ENCODE measurements around the gene C18orf54.
"Not testable (repeated sequence)": the region's sequence is repeated elsewhere in the genome, so short reads cannot be mapped to it uniquely, and the experiment has no call there.

Gene C18orf54

GRCh38 chr18:54357660-54358494 is at the start of gene C18orf54, which contains the start of gene STARD6:
Gene C18orf54 (plus strand): TSS chr18:54357906. CDS start chr18:54360573, 2,667 bp downstream.
Gene STARD6 (minus strand): TSS chr18:54357858. CDS start chr18:54354573, 3,285 bp downstream.
- peak; percentile 61 to 86 (median 70) for DNase-seq

DNA sequence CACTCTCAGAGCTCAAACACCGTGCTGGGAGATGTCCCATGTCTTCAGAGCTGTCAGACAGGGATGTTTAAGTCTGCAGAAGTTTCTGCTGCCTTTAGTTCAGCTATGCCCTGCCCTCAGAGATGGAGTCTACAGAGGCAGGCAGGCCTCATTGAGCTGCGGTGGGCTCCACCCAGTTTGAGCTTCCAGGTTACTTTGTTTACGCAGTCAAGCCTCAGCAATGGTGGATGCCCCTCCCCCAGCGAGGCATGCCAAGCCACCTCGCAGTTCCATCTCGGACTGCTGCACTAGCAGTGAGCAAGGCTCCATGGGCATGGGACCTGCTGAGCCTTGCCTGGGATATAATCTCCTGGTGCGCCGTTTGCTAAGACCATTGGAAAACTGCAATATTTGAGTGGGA is 48.1 kb upstream of the C18orf54 start:
- not testable (repeated sequence) for DNase-seq

GRCh38 chr18:54316071-54316820 is 41.5 kb upstream of the C18orf54 start:
- DNase-seq: no peak

DNA sequence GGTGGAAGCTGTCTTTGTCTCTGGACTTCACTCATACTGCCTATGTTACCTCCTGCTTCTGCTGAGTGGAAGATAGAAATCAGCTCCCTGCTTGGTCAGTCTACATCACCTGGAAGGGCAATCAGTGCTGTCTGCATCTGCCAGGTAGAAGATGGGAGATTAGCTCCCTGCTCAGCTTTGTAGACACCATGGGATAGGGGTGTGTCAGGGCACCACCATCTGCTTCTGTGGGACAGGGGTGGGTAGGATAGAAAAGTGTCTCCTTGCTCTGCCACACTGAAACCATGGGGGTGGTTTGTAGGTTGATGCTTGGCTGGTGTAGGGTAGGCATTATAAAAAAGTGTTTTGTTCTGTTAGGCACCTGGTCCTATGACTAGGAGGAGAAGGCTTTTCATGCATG is 34.1 kb upstream of the C18orf54 start:
- no peak for DNase-seq

DNA sequence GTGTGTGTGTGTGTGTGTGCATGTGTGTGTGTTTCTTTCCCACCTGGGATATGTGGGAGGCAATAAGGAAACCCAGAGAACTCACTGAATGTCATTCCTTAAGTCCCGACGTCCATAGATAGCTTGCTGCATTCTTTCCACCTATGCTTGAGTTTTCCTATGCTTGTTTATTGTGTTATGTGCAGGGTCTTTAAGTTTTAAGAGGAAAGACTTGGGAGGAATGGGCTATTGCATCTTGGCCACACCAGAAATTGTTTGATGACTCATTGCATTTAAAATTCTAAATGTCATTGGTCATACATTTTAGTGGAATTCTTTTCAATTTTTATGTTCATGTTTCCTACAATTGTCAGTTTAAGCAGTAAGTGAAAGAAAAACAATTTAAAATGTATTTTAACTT is 33.7 kb upstream of the C18orf54 start:
- no peak for DNase-seq

DNA sequence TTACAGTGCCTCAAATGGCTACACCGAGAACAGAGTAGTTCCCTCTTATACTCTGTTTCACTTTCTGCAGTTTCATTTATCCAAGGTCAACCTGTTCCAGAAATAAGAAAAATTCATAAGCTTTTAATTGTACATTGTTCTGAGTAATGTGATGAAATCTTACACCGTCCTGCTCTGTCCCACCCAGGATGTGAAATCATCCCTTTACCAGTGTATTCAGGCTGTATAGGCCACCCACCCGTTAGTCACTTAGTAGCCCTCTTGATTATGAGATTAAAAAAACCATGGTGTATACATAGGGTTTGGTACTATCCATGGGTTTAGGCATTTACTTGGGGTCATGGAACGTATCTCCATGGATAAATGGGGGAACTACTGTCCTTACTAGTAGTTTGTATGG is 29.9 kb upstream of the C18orf54 start:
- DNase-seq: no peak

DNA sequence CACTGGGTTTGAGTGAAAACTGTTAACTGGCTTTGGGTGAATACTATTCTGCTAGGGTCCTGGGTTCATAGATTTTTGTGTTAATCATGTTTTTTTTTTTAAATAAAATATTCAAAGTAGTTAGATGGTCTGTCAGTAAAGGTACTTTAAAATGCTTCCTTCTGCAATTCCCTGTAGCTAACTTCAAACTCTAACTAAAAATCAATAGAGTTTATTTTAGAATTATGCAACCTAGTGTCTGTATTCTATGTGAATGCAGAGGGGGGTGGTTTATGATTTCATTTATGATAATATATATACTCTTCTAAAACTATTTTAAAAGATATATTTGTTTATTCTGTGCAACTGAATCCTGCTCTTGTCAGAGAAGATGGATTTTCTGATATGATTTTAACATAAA is 27.9 kb upstream of the C18orf54 start:
- DNase-seq: no peak

GRCh38 chr18:54330768-54331548 is 26.7 kb upstream of the C18orf54 start:
- no peak for DNase-seq

GRCh38 chr18:54335638-54336173 is 22.0 kb upstream of the C18orf54 start:
- DNase-seq: no peak

GRCh38 chr18:54338230-54338629 is 19.5 kb upstream of the C18orf54 start:
- DNase-seq: no peak

DNA sequence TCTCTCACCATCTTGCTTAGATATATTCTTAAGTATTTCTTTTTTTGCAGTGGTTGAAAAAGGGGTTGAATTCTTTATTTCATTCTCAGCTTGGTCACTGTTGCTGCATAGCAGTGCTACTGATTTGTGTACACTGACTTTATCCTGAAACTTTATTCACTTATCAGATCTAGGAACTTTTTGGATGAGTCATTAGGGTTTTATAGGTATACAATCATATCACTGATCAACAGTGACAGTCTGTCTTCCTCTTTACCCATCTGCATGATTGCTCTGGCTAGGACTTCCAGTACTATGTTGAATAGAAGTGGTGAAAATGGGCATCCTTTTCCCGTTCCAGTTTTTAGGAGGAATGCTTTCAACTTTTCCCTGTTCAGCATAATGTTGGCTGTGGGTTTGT is 6.5 kb upstream of the C18orf54 start:
- no peak for DNase-seq

GRCh38 chr18:54357082-54357659 is 535 bp upstream of the C18orf54 start:
- no peak for DNase-seq

DNA sequence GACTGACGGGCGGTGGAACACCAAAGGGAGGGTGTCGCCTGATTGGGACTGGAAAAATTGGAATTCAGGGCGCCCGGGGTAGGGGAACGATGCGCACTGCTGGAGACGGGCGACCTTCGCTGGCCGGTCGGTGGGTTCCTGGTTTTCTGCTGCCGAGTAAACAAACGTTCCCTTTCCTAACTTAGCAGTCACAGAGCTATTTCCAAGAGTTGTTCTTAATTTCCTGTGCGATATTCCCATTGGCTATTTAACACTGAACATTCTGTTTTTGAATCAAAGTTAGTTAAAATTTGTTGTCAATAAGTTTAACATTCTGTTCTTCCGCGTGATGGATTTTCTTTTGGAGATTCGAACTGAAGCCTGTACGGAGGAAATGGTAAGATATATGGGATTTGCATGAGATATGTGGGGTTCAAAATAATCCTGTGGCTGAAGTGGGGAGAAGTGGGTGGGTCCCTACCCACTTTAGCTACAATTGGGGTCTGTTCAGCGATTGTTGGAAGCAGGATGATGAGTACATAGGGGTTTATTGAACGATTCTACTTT is 862 bp downstream of the C18orf54 start:
- DNase-seq: no peak

- DNase-seq: no peak
Measured at GRCh38 chr18:54359233-54359632, 1.5 kb downstream of the C18orf54 start.

GRCh38 chr18:54360406-54360805 is 2.7 kb downstream of the C18orf54 start:
- DNase-seq: no peak

DNA sequence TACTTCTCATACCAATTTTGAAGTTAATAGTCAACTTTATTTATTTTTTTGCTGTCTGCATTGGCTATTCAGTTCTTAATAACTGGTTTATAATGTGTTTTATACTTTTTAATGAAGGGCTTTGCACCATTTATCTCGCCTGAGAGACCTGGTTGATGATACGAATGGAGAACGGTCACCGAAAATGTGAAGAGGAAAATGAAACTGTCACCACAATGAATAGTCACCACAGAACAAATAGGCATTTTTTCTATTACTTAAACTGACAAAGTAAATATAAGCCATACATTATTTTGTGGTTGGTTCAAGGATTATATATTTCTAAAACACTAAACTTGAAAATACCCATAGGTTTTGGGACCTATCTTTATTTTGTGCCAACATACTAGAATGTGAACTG is 20.4 kb downstream of the C18orf54 start:
- no peak for DNase-seq

DNA sequence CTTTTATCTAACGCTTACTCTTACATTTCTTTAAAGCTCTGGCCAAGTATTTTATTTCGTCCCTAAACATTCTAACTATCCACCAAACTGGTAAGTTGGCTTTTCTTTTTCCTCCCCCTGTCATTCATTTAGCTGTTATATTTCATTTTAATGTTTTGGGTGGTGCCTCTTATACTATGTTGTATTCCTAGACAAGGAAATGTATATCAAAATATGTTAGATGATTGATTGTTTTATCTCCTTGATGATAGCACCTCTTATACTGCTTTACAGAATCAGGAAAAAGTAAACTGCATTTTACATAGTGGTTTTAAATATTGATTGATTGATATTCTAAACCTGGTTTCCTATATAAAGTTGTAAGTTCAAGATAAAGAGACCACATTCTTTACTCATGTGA is 23.9 kb downstream of the C18orf54 start:
- no peak for DNase-seq

DNA sequence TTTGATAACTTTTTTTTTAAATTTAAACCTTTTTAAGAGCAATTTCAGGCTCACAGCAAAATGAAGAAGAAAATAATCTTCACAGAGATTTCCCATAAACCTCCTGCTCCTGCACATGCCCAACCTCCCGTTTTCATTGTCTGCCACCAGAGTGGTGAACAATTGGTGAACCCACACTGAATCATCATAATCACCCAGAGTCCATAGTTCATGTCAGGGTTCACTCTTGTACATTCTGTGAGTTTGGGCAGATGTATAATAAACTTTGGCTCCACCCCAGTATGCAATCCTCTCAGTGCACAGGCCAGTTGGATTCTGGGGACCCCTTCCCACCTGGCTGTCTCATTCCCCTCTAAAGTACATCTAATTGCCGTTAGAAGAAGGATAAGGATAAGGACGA is 24.4 kb downstream of the C18orf54 start:
- DNase-seq: no peak

DNA sequence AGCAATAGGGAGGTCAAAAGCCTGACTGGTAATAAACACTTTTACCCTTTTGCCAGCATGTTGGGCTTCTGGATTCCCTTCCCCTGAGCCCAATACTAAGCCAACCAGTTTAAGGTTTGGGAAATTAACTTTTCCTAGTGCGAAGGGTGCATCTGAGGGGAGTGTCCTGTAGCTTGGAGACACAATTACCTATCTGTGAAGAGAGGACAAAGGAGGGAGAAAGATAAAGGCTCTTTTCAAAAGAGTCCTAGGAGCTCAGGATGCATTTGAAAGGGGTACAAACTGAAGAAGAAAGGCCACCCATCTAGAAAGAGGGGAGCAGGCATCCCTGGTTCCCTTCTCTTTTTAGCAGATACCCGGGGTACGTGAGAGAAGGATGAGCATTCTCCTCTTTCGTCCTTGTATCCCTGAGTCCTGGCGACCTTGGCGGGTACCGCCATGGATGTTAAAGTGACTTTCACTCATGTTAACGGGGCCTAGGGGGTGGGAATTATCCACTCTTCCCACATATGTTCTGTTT is 25.1 kb downstream of the C18orf54 start:
- DNase-seq: no peak

GRCh38 chr18:54386043-54386442 is 28.3 kb downstream of the C18orf54 start:
- no peak for DNase-seq

DNA sequence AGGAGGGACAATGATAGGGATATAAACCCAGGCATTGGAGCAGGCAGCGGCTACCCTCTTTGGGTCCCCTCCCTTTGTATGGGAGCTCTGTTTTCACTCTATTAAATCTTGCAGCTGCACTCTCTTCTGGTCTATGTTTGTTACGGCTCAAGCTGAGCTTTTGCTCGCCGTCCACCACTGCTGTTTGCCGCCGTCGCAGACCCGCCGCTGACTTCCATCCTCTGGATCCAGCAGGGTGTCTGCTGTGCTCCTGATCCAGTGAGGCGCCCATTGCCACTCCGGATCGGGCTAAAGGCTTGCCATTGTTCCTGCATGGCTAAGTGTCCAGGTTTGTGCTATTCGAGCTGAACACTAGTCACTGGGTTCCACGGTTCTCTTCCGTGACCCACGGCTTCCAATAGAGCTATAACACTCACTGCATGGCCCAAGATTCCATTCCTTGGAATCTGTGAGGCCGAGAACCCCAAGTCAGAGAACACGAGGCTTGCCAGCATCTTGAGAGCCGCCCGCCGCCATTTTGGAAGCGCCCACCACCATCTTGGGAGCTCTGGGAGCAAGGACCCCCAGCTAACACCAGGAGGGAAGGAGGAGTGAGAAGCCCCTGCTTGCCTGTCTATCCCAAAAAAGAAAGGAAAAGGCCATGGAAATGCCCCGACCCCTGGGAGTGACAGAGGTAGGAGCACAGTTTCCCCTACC is 29.2 kb downstream of the C18orf54 start:
- DNase-seq: not testable (repeated sequence)
